Uterus (tissue), 2 donors: ENCODE results near the gene IRX2.

Source experiments
- POLR2A ChIP-seq, 2 donors: fragments of 450-650 bp; IDR thresholded peaks; one replicate each; pipeline ENCODE4 v1.6.1; 2016; ENCODE audit warnings: antibody characterized with exemption in 2 of 2, mild to moderate bottlenecking in 1 of 2, moderate library complexity in 1 of 2
- TF ChIP-seq, protein P1 (sequence below), 4 experiments: fragments of 200-600 bp in 2 of 4; fragments of 450-650 bp in 2 of 4; sonication (generic) in 2 of 4; IDR thresholded peaks; one replicate each; pipeline ENCODE4 v1.5.1; 2016 to 2019; ENCODE audit warnings: antibody characterized with exemption in 4 of 4, mild to moderate bottlenecking in 2 of 4, moderate library complexity in 1 of 4

DNA sequence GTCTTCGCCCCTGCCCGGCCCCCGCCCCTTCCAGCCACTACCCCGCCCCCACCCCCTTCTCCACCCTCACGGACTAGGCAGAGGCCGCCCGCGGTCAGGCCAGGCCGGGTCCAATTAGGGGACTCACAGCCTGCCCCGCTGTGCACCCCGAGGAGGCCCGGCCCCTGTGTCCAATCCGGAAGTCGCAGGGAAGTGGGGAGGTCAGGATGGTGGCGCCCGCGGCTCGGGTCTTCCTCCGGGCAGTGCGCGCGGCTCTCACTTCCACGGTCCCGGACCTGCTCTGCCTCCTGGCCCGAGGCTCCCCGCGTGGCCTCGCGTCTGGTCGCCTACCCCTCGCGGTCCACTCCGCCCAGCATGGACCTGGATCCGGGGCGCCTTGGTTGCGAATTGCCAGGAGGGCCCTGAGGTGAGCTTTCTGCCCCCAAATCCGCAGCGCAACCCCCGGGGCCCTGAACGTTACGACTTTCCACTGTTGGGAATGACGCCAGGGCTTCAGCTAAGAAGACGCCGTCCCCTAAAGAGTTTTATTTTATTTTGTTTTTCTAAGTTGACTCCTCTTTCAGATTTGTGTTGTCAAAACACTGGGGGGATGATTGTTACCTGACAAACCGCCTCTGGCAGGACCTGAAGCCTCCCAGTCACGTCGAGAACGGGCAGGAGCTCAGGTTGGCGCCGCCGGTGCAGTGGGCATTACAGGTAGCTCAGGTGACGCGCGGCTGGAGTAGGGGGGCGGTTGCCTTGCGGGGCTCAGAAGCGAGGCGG, 763 bp upstream of the IRX2 start:
- TF ChIP-seq, protein P1, sequence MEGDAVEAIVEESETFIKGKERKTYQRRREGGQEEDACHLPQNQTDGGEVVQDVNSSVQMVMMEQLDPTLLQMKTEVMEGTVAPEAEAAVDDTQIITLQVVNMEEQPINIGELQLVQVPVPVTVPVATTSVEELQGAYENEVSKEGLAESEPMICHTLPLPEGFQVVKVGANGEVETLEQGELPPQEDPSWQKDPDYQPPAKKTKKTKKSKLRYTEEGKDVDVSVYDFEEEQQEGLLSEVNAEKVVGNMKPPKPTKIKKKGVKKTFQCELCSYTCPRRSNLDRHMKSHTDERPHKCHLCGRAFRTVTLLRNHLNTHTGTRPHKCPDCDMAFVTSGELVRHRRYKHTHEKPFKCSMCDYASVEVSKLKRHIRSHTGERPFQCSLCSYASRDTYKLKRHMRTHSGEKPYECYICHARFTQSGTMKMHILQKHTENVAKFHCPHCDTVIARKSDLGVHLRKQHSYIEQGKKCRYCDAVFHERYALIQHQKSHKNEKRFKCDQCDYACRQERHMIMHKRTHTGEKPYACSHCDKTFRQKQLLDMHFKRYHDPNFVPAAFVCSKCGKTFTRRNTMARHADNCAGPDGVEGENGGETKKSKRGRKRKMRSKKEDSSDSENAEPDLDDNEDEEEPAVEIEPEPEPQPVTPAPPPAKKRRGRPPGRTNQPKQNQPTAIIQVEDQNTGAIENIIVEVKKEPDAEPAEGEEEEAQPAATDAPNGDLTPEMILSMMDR (IDR thresholded peaks at IDR 0.05) = no peak
- no peak for TF ChIP-seq POLR2A (IDR thresholded peaks at IDR 0.05)
